ENCODE data around the gene NTM. TPM values are rescaled to one million over a fixed set of nuclear protein-coding genes. Genes with fewer than 3 reads are reported as not detected.

Gene NTM
- total and polyA plus RNA-seq, 2 donors from 2014 or later: 0.92 to 10.3 TPM

- H3K9me3 ChIP-seq (ENCODE audit: control insufficient read depth in 2 of 3, insufficient read depth in 1 of 3, low read length in 3 of 3): no peaks in the 10 kb centered on the region
- H3K4me1 ChIP-seq (ENCODE audit: control insufficient read depth in 2 of 3, insufficient read depth in 2 of 3, low read depth in 1 of 3, low read length in 3 of 3): peaks cover 0 to under 1% (median 0%) of the 10 kb centered on the region in 3 donors
- H3K4me3 ChIP-seq (ENCODE audit: low read length in 3 of 3): no peak overlapping the region
- H3K9ac ChIP-seq (ENCODE audit: low read length in 3 of 3): no peak overlapping the region
- DNase-seq (no peak), FAIRE-seq (no peak)
- no peaks in the 10 kb centered on the region for H3K36me3 ChIP-seq (ENCODE audit: control insufficient read depth in 2 of 3, insufficient read depth in 3 of 3, low read length in 3 of 3)
- no peaks in the 10 kb centered on the region for H3K27me3 ChIP-seq (ENCODE audit: control insufficient read depth, insufficient read depth, low read length)
- intact Hi-C loops (cut with DNase I): no loop called here
- no peak overlapping the region for H3K27ac ChIP-seq (ENCODE audit: low read depth in 2 of 2, low read length in 2 of 2)
- TF ChIP-seq CTCF (IDR thresholded peaks at IDR 0.05; ENCODE audit: borderline replicate concordance, extremely low read depth, insufficient read depth): no peak
Observed at GRCh38 chr11:131918663-131919062, 548.2 kb downstream of the NTM start.

- no peak for FAIRE-seq
Observed at GRCh38 chr11:131922220-131922619, 551.8 kb downstream of the NTM start.

GRCh38 chr11:131923309-131923708 is 552.9 kb downstream of the NTM start:
- Histone ChIP-seq H3K4me1 (ENCODE audit: control insufficient read depth in 2 of 3, insufficient read depth in 2 of 3, low read depth in 1 of 3, low read length in 3 of 3) (peaks cover 5 to 11% (median 9%) of the 10 kb centered on the region in 3 donors), H3K9me3 (ENCODE audit: control insufficient read depth in 2 of 3, insufficient read depth in 1 of 3, low read length in 3 of 3) (no peaks in the 10 kb centered on the region), H3K4me3 (ENCODE audit: low read length in 3 of 3) (no peak overlapping the region), H3K27me3 (ENCODE audit: control insufficient read depth, insufficient read depth, low read length) (no peaks in the 10 kb centered on the region), H3K36me3 (ENCODE audit: control insufficient read depth in 2 of 3, insufficient read depth in 3 of 3, low read length in 3 of 3) (no peaks in the 10 kb centered on the region), H3K9ac (ENCODE audit: low read length in 3 of 3) (no peak overlapping the region), H3K27ac (ENCODE audit: low read depth in 2 of 2, low read length in 2 of 2) (no peak overlapping the region)
- FAIRE-seq (no peak), DNase-seq (no peak)
- TF ChIP-seq CTCF (IDR thresholded peaks at IDR 0.05; ENCODE audit: borderline replicate concordance, extremely low read depth, insufficient read depth): no peak
- intact Hi-C loops (cut with DNase I): no loop called here

More at GRCh38 chr11:131922220-131922619, 551.8 kb downstream of the NTM start:
- H3K4me3 ChIP-seq (ENCODE audit: low read length in 3 of 3): no peak overlapping the region
- DNase-seq: no peak
- H3K27ac ChIP-seq (ENCODE audit: low read depth in 2 of 2, low read length in 2 of 2): no peak overlapping the region
- TF ChIP-seq CTCF (IDR thresholded peaks at IDR 0.05; ENCODE audit: borderline replicate concordance, extremely low read depth, insufficient read depth): no peak
- intact Hi-C loops (cut with DNase I): no loop called here
- no peaks in the 10 kb centered on the region for H3K36me3 ChIP-seq (ENCODE audit: control insufficient read depth in 2 of 3, insufficient read depth in 3 of 3, low read length in 3 of 3)
- H3K9ac ChIP-seq (ENCODE audit: low read length in 3 of 3): no peak overlapping the region
- H3K9me3 ChIP-seq (ENCODE audit: control insufficient read depth in 2 of 3, insufficient read depth in 1 of 3, low read length in 3 of 3): no peaks in the 10 kb centered on the region
- H3K27me3 ChIP-seq (ENCODE audit: control insufficient read depth, insufficient read depth, low read length): no peaks in the 10 kb centered on the region
- peaks cover 5 to 11% (median 9%) of the 10 kb centered on the region in 3 donors for H3K4me1 ChIP-seq (ENCODE audit: control insufficient read depth in 2 of 3, insufficient read depth in 2 of 3, low read depth in 1 of 3, low read length in 3 of 3)

GRCh38 chr11:131924001-131924400 is 553.6 kb downstream of the NTM start:
- no peak for FAIRE-seq
- Histone ChIP-seq H3K36me3 (ENCODE audit: control insufficient read depth in 2 of 3, insufficient read depth in 3 of 3, low read length in 3 of 3) (no peaks in the 10 kb centered on the region), H3K27me3 (ENCODE audit: control insufficient read depth, insufficient read depth, low read length) (no peaks in the 10 kb centered on the region), H3K27ac (ENCODE audit: low read depth in 2 of 2, low read length in 2 of 2) (peak overlapping the region in 1 of 2 donors; percentile 26), H3K9me3 (ENCODE audit: control insufficient read depth in 2 of 3, insufficient read depth in 1 of 3, low read length in 3 of 3) (no peaks in the 10 kb centered on the region), H3K4me3 (ENCODE audit: low read length in 3 of 3) (no peak overlapping the region), H3K4me1 (ENCODE audit: control insufficient read depth in 2 of 3, insufficient read depth in 2 of 3, low read depth in 1 of 3, low read length in 3 of 3) (peaks cover 5 to 11% (median 9%) of the 10 kb centered on the region in 3 donors), H3K9ac (ENCODE audit: low read length in 3 of 3) (no peak overlapping the region)
- DNase-seq: peak in 2 of 5 donors; percentile 32 to 51
- intact Hi-C loops (cut with DNase I): no loop called here
- TF ChIP-seq CTCF (IDR thresholded peaks at IDR 0.05; ENCODE audit: borderline replicate concordance, extremely low read depth, insufficient read depth): no peak
